Hematopoietic multipotent progenitor cell treated with erythropoietin and hydrocortisone succinate and interleukin-3 and kit ligand, for 15 days (in vitro differentiated cells): Measurements from ENCODE around the gene PCDHGB3.
"Not testable (repeated sequence)": the region's sequence is repeated elsewhere in the genome, so short reads cannot be mapped to it uniquely, and the experiment has no call there.

Experiments used
- DNase-seq: peaks from one replicate; pipeline ENCODE4 v3.0.0-alpha.2; 2015; ENCODE audit warnings: low spot score

PCDHGB3 gene

DNA sequence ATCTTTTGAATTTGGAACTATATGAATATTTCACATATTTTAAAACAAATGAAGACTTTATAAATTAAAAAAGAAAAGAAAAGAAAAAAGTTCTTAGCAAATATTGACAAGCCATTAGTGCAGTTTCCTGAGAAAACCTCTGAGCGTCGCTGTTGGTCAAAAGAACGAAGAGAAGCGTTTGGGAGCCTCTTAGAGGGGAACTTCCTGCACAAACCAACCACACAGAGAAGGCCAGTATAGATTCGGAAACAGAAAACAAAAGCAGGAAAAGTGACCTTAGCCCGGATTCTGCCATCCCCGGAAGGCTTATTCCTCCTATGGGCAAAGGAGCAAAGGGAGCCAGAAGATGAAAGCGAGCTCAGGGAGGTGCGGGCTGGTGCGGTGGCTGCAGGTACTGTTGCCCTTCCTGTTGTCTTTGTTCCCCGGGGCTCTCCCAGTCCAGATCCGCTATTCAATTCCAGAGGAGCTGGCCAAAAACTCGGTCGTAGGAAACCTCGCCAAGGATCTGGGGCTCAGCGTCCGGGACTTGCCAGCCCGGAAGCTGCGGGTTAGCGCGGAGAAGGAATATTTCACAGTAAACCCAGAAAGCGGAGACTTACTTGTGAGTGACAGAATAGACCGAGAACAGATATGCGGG lies 10.1 kb upstream of the PCDHGB3 start, which contains the start of gene PCDHGB2:
TSS of gene PCDHGB2 (plus strand) at position 205 of the 637 bp plus-strand sequence. CDS start at position 347, 142 bp downstream.
- DNase-seq = no peak

DNA sequence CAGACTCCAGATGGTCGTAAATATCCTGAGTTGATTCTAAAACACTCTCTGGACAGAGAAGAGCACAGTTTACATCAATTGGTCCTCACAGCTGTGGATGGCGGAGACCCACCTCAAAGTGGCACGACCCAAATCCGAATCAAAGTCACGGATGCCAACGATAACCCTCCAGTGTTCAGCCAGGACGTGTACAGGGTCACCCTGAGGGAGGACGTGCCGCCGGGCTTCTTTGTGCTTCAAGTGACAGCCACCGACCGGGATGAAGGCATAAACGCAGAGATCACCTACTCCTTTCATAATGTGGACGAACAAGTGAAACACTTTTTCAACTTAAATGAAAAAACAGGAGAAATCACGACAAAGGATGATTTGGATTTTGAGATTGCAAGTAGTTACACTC lies 9.4 kb upstream of the PCDHGB3 start:
- DNase-seq = no peak

DNA sequence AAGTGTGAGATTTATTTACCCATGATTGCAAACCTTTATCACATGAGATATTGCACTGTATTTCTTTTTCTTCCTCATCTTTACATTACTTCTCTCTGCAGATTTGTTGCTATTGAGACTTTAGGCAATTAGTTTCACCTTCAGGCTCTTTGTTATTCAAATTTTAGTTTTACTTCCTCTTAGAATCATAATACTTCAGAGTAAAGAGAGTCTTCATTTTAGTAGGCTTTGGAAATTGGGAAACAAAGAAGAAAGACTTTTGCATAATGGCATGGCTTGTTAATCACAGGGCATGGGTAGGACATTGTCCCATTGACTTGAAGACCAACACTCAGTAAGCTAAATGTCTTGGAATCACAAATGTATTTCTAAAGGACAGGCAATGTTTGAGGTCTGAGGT lies 7.3 kb upstream of the PCDHGB3 start:
- DNase-seq = no peak

GRCh38 chr5:141363952-141364660 lies 5.9 kb upstream of the PCDHGB3 start, which contains the start of gene PCDHGA5:
Gene PCDHGA5, plus strand, starts transcription at chr5:141364162. Its CDS starts 169 bp downstream, at chr5:141364331.
- DNase-seq = no peak

- DNase-seq = no peak
Measured at GRCh38 chr5:141366016-141366896, 3.8 kb upstream of the PCDHGB3 start.

DNA sequence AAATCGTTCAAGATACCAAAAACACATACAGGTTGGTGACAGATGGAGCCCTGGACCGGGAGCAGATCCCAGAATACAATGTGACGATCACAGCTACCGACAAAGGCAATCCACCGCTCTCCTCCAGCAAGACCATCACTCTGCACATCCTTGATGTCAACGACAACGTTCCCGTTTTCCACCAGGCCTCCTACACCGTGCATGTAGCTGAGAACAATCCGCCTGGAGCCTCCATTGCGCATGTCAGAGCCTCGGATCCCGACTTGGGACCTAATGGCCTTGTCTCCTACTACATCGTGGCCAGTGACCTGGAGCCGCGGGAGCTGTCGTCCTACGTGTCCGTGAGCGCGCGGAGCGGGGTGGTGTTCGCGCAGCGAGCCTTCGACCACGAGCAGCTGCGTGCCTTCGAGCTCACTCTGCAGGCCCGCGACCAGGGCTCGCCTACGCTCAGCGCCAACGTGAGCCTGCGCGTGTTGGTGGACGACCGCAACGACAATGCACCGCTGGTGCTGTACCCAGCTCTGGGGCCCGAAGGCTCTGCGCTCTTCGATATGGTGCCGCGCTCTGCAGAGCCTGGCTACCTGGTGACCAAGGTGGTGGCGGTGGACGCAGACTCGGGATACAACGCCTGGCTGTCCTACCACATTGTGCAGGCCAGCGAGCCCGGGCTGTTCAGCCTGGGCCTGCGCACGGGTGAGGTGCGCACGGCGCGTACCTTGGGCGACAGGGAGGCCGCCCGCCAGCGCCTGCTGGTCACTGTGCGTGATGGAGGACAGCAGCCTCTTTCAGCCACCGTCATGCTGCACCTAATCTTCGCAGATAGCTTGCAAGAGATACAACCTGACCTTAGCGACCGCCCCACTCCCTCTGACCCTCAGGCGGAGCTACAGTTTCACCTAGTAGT lies 1.8 kb downstream of the PCDHGB3 start:
- no peak for DNase-seq

- DNase-seq = no peak
Measured at GRCh38 chr5:141373673-141374317, 3.8 kb downstream of the PCDHGB3 start, which contains the start of gene PCDHGA6. Gene PCDHGA6, plus strand, starts transcription at chr5:141373891. Its CDS starts 193 bp downstream, at chr5:141374084.

DNA sequence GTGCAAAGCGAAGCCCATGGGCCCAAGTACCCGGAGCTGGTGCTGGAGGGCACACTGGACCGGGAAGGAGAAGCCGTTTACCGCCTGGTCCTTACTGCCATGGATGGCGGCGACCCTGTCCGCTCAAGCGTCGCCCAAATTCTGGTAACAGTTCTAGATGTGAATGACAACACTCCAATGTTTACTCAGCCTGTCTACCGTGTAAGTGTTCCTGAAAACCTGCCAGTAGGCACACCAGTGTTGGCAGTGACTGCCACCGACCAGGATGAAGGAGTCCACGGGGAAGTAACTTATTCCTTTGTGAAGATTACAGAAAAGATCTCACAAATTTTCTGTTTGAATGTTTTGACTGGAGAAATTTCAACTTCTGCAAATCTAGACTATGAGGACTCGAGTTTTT lies 4.6 kb downstream of the PCDHGB3 start:
- DNase-seq = no peak

DNA sequence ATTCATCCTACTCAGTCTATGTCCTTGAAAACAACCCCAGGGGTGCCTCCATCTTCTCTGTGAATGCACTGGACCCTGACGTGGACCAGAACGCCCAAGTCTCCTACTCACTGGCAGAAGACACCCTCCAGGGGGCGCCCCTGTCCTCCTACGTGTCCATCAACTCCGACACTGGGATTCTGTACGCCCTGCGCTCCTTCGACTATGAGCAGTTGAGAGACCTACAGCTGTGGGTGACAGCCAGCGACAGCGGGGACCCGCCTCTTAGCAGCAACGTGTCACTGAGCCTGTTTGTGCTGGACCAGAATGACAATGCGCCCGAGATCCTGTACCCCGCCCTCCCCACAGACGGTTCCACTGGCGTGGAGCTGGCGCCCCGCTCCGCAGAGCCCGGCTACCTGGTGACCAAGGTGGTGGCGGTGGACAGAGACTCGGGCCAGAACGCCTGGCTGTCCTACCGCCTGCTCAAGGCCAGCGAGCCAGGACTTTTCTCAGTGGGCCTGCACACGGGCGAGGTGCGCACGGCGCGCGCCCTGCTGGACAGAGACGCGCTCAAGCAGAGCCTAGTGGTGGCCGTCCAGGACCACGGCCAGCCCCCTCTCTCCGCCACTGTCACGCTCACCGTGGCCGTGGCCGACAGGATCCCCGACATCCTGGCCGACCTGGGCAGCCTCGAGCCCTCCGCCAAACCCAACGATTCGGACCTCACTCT lies 5.6 kb downstream of the PCDHGB3 start:
- DNase-seq = not testable (repeated sequence)

- no peak for DNase-seq
Measured at GRCh38 chr5:141382469-141383294, 12.6 kb downstream of the PCDHGB3 start, which contains the start of gene PCDHGA7. Gene PCDHGA7, plus strand, starts transcription at chr5:141382742. Its CDS starts 158 bp downstream, at chr5:141382900.

- DNase-seq = no peak
Measured at GRCh38 chr5:141383345-141383744, 13.3 kb downstream of the PCDHGB3 start.

GRCh38 chr5:141384471-141385267 lies 14.6 kb downstream of the PCDHGB3 start:
- no peak for DNase-seq

DNA sequence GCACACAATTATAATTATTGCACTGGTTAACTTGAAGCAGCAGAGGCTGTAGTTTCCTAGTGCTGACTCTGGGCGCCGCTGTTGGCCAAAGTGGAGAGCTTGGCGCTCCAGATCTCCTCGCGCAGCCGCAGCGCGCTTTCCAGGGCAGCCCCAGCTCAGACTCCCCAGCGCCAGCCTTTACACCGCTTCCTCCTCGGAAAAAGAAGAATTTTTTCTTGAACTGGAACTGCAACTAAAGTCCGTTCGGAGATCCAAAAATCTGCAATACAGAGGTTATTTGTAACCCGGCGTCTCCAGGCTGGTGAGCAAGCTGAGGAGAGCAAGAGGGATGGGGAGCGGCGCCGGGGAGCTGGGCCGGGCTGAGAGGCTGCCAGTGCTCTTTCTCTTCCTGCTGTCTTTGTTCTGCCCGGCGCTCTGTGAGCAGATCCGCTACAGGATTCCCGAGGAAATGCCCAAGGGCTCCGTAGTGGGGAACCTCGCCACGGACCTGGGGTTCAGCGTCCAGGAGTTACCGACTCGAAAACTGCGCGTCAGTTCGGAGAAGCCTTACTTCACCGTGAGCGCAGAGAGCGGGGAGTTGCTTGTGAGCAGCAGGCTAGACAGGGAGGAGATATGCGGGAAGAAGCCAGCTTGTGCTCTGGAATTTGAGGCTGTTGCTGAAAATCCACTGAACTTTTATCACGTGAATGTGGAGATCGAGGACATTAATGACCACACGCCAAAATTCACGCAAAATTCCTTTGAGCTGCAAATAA lies 17.7 kb downstream of the PCDHGB3 start, which contains the start of gene PCDHGB4:
TSS of gene PCDHGB4 (plus strand) at position 142 of the 755 bp plus-strand sequence. CDS start at position 329, 187 bp downstream.
- DNase-seq = not testable (repeated sequence)

DNA sequence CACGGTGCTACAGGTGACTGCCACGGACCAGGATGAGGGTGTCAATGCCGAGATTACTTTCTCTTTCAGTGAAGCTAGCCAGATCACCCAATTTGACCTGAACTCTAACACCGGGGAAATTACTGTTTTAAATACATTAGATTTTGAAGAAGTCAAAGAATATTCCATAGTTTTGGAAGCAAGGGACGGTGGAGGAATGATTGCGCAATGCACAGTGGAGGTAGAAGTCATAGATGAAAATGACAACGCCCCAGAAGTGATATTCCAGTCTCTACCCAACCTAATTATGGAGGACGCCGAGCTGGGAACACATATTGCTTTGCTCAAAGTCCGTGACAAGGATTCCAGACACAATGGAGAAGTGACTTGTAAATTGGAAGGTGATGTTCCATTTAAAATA lies 18.6 kb downstream of the PCDHGB3 start:
- DNase-seq = no peak

GRCh38 chr5:141389153-141390042 lies 19.4 kb downstream of the PCDHGB3 start:
- no peak for DNase-seq
